Right lobe of liver (tissue), 4 donors: ENCODE measurements around the gene SLC13A4.

Experiments
- CTCF ChIP-seq, 4 donors: fragments of 200-600 bp in 3 of 4; fragments of 450-650 bp in 1 of 4; IDR thresholded peaks; one replicate each; pipeline versions ENCODE4 v1.5.1 to v1.8.0; 2016 to 2022; ENCODE audit warnings: antibody characterized with exemption in 4 of 4, mild to moderate bottlenecking in 2 of 4
- POLR2A ChIP-seq: fragments of 450-650 bp; IDR thresholded peaks from one replicate; pipeline ENCODE4 v1.6.1; 2017; ENCODE audit warnings: antibody characterized with exemption, mild to moderate bottlenecking
- donor health status: DM: no; HTN: no; CAD: no.
- donor health status: DM: no; HTN: no; CAD: no.
- donor health status: DM: no; HTN: yes; CAD: no.

- TF ChIP-seq CTCF (IDR thresholded peaks at IDR 0.05) (peak; percentile 70 to 80 (median 74)), POLR2A (no peak)
Observed at GRCh38 chr7:135645296-135645904, 82.6 kb downstream of the SLC13A4 start.
